ENCODE measurements around the gene MRPS18A. TPM values are rescaled to one million over a fixed set of nuclear protein-coding genes. Genes with fewer than 3 reads are reported as not detected.

MRPS18A gene
- total and polyA plus RNA-seq, 4 donors = 36.4 to 48.4 (median 38.5) TPM

GRCh38 chr6:43723737-43724295 is 36.2 kb upstream of the MRPS18A start:
- H3K9ac ChIP-seq (ENCODE audit: insufficient read depth in 1 of 2, low read length in 2 of 2) = no peak overlapping the region
- peak; percentile 55 for TF ChIP-seq CTCF (IDR thresholded peaks at IDR 0.05; ENCODE audit: control extremely low read depth, extremely low read depth)

GRCh38 chr6:43722920-43723545 is 35.4 kb upstream of the MRPS18A start:
- ATAC-seq (ENCODE audit: insufficient read depth, low FRiP score) = no peak
- Histone ChIP-seq H3K4me3 (no peak overlapping the region), H3K27ac (ENCODE audit: low read depth in 1 of 2, low read length in 1 of 2) (no peak overlapping the region), H3K9me3 (ENCODE audit: control insufficient read depth in 4 of 4, insufficient read depth in 3 of 4, low read length in 3 of 4) (no peaks in the 10 kb centered on the region), H3K9ac (ENCODE audit: insufficient read depth in 1 of 2, low read length in 2 of 2) (no peak overlapping the region), H3K4me1 (ENCODE audit: control insufficient read depth in 5 of 5, insufficient read depth in 5 of 5, low read length in 5 of 5) (peaks cover 0 to 41% (median 18%) of the 10 kb centered on the region in 5 donors), H3K27me3 (ENCODE audit: control insufficient read depth in 3 of 3, insufficient read depth in 3 of 3, low read length in 2 of 3) (no peaks in the 10 kb centered on the region), H3K36me3 (ENCODE audit: control insufficient read depth in 4 of 4, insufficient read depth in 4 of 4, low read length in 4 of 4) (no peaks in the 10 kb centered on the region)
- no peak for DNase-seq
- TF ChIP-seq CTCF (IDR thresholded peaks at IDR 0.05; ENCODE audit: control extremely low read depth, extremely low read depth) = no peak
- WGBS, 2 donors = 77 to 81% methylated on average over 10 of the region's 10 CpGs

More at GRCh38 chr6:43723737-43724295, 36.2 kb upstream of the MRPS18A start:
- Histone ChIP-seq H3K36me3 (ENCODE audit: control insufficient read depth in 4 of 4, insufficient read depth in 4 of 4, low read length in 4 of 4) (no peaks in the 10 kb centered on the region), H3K27ac (ENCODE audit: low read depth in 1 of 2, low read length in 1 of 2) (no peak overlapping the region), H3K9me3 (ENCODE audit: control insufficient read depth in 4 of 4, insufficient read depth in 3 of 4, low read length in 3 of 4) (no peaks in the 10 kb centered on the region), H3K4me3 (no peak overlapping the region), H3K27me3 (ENCODE audit: control insufficient read depth in 3 of 3, insufficient read depth in 3 of 3, low read length in 2 of 3) (no peaks in the 10 kb centered on the region), H3K4me1 (ENCODE audit: control insufficient read depth in 5 of 5, insufficient read depth in 5 of 5, low read length in 5 of 5) (peaks cover 0 to 34% (median 13%) of the 10 kb centered on the region in 5 donors)
- DNase-seq = peak; percentile 69 to 83 (median 71)
- ATAC-seq (ENCODE audit: insufficient read depth, low FRiP score) = peak; percentile 78
- 43 to 49% methylated on average over 9 of the region's 9 CpGs for WGBS, 2 donors

GRCh38 chr6:43720999-43721398 is 33.4 kb upstream of the MRPS18A start:
- ATAC-seq (ENCODE audit: insufficient read depth, low FRiP score) = no peak
- Histone ChIP-seq H3K9me3 (ENCODE audit: control insufficient read depth in 4 of 4, insufficient read depth in 3 of 4, low read length in 3 of 4) (no peaks in the 10 kb centered on the region), H3K9ac (ENCODE audit: insufficient read depth in 1 of 2, low read length in 2 of 2) (no peak overlapping the region), H3K4me1 (ENCODE audit: control insufficient read depth in 5 of 5, insufficient read depth in 5 of 5, low read length in 5 of 5) (peaks cover 0 to 62% (median 23%) of the 10 kb centered on the region in 5 donors), H3K36me3 (ENCODE audit: control insufficient read depth in 4 of 4, insufficient read depth in 4 of 4, low read length in 4 of 4) (no peaks in the 10 kb centered on the region), H3K27ac (ENCODE audit: low read depth in 1 of 2, low read length in 1 of 2) (no peak overlapping the region), H3K27me3 (ENCODE audit: control insufficient read depth in 3 of 3, insufficient read depth in 3 of 3, low read length in 2 of 3) (no peaks in the 10 kb centered on the region), H3K4me3 (no peak overlapping the region)
- 89 to 94% methylated on average over 4 of the region's 4 CpGs for WGBS, 2 donors
- no peak for DNase-seq
- no peak for TF ChIP-seq CTCF (IDR thresholded peaks at IDR 0.05; ENCODE audit: control extremely low read depth, extremely low read depth)
